GM12874 (cell line): ENCODE data around the gene MLH3.

Source experiments
- TF ChIP-seq, protein P1 (sequence below): IDR thresholded peaks from 2 replicates; pipeline ENCODE4 v1.5.1; 2011; ENCODE audit warnings: low read depth, mild to moderate bottlenecking, control low read depth, low read length, moderate library complexity; ENCODE audit not compliant: insufficient read depth

Gene MLH3

DNA sequence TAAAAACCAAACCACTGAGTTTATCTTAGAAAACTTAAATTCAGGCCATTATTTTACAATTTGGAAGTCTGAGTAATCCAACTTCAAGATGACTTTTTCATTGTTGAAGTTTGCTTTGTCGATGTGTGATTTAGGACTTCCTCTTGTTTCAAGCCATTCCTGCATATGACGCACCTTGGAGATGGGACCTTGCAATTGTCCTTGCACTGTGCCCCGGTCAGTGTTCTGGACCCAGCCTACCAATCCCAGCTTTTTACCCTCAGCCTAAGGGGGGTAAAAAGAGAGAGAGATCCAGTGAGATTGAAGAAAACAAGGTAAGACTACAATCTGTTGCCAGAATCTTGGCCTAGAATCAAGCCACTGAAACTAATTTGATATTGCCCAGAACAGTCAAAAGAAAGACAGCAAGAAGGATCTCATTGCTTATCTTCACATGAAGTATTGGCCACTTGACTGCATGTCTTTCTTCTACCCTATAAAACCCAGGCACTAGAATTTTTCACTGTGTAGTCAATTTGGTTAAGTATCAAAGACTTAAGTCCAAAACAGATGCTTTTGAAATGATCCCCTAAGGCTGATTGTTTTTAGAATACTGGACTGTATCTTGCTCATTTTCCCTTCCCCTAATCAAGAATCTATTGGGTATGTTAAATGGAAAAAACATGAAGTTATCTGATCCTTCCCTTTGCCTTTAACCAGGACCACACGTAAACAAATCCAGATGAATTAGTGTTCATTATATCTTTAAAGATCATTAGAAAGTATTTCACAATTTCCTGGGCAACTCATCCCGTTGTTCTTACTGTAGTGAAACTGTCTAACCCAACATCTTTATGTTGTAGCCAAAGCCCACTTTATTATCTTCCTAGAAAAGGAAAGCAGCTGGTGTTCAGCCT is 2.4 kb upstream of the MLH3 start:
- TF ChIP-seq, protein P1, sequence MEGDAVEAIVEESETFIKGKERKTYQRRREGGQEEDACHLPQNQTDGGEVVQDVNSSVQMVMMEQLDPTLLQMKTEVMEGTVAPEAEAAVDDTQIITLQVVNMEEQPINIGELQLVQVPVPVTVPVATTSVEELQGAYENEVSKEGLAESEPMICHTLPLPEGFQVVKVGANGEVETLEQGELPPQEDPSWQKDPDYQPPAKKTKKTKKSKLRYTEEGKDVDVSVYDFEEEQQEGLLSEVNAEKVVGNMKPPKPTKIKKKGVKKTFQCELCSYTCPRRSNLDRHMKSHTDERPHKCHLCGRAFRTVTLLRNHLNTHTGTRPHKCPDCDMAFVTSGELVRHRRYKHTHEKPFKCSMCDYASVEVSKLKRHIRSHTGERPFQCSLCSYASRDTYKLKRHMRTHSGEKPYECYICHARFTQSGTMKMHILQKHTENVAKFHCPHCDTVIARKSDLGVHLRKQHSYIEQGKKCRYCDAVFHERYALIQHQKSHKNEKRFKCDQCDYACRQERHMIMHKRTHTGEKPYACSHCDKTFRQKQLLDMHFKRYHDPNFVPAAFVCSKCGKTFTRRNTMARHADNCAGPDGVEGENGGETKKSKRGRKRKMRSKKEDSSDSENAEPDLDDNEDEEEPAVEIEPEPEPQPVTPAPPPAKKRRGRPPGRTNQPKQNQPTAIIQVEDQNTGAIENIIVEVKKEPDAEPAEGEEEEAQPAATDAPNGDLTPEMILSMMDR = no peak

DNA sequence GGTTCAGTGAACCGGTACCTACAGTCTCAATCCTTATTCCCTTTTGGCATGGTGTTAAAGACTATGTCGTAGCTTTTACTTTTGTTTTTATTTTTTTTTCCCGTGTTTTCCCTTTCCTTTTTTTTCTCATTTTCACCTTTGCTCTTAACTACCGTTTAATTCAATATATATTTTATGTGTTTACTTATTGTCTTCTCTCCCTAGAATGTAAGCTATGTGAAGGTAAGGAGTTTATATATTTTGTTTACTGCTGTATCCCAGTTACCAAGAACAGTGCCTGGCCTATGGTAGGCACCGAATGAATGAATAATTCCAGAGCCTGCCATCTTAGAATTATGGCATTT is 261 bp upstream of the MLH3 start:
- TF ChIP-seq, protein P1 = no peak

DNA sequence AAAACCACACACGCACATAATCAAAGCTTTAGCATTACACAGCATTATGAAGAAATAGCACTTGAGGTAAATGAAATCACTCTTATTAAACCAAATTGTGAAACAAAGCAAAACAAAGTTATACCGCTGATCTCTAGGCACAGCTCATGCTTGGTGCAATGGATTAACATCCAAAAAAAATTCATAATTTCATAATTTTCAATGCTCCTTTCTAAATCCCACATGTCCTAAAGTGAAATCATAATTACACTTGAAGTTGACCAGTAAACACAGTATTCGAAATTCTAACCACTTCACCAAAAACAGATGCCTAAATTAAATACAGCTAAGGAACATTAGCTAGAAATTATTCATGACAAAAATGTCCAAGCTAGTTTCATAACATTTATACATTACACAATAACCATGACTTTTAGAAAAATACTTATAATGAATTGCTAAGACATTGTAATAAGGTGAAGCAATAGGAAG is 1.5 kb downstream of the MLH3 start:
- TF ChIP-seq, protein P1 = no peak

DNA sequence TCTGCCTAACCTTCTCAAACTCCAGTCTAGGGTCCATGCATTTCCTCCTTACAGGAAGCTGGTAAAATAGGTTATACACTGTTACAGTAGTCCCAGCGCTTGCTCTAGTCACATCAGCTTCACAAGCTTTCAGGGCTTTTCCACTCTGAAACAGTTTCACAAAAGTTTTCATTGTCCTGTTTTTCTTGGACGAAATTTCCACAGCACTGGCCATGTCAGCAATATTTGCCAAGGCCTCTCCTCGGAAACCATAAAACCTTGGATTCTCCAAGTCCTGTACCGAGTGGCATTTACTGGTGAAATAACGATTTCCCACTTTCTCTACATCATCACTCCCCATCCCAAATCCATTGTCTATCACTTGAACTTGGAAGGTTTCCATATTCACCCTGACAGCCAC is 2.1 kb downstream of the MLH3 start:
- TF ChIP-seq, protein P1 = no peak

DNA sequence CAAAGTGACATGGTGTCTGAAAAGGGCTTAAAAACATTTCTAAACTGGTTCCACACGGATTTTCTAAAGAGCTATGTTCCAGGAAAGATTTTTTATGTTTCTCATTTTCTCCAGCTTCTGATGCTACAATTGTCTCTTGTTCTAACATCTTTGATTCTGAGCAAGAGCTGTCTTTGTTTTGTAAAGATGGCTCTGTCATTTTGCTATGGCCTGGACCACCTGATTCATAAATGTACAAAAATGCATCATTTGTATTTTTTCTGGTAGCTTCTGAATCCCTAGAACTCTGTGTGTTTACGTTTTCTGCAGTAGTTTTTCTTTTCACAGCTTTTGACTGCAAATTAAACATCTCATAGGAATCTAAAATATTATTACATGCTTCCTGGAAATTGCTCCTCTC is 3.2 kb downstream of the MLH3 start:
- TF ChIP-seq, protein P1 = no peak

DNA sequence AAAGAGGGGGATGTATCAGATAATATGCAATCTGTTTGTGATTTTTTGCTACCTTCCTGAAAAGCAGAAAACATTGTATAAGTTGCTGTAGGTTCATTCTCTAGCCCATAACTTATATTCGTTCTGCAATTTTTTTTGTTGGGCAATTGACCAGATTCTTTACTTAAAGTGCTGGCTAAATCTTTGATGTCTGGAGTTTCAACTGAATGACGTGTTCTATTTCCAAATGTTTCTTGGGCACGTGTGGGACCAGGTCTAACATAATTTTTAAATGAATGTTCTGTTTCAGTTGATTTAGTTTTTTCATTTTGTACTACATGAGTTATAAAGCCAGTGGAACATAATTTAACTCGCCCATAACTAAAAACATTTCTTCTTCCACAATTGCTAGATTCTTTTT is 3.8 kb downstream of the MLH3 start:
- TF ChIP-seq, protein P1 = no peak

DNA sequence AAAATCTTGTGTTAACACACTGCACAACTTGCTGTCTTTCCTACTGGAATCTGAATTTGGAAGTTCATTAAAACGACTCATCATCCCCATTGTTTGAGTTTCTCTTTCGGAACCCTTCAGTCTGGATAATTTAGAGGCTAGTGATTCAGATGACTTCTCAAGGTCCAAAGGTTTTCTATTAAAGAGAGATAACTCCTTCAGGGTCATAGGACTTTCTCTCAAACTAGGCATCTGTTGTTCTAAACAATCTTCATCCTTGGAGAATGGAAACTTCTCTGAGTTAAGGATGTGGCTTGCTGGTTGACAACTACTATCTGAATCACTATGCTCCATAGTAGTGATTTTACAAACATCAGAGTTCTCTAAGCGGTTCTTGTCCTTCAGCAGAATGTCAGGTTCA is 4.4 kb downstream of the MLH3 start:
- TF ChIP-seq, protein P1 = no peak
